Measurements from ENCODE around the gene SLC6A13.

DNA sequence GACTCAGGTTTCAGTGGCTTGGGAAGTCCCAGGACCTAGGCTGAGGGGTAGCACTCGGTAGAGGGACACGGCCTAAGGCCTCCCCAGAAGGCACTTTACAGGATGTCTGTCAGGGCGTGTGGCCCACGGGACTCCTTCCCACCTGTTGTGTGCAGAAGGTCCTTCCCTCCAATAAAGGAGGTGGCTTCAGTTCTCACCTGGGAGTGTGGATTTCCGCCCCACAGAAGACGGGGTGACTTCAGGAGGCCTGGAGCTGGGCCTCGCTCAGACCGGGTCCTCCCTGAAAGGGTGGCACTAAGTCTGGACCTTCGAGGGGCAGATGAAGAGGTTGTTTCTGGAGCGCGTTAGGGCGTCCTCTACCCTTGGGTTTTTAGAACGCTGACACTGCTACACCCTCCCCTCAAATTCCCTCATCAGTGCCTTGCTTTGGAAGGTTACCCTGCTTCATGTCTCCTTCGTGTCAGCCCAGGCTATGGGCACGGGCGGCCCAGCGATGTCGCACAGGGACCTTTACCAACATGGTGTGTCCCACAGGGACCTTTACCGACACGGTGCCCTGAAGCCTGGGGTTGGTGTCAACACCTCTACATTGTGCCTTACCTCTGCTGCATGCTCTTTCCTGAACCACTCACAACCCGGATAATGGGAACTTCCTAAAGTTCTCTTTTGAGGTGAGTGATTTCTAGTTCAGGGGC, 55.7 kb downstream of the SLC6A13 start:
- TF ChIP-seq, protein P1, sequence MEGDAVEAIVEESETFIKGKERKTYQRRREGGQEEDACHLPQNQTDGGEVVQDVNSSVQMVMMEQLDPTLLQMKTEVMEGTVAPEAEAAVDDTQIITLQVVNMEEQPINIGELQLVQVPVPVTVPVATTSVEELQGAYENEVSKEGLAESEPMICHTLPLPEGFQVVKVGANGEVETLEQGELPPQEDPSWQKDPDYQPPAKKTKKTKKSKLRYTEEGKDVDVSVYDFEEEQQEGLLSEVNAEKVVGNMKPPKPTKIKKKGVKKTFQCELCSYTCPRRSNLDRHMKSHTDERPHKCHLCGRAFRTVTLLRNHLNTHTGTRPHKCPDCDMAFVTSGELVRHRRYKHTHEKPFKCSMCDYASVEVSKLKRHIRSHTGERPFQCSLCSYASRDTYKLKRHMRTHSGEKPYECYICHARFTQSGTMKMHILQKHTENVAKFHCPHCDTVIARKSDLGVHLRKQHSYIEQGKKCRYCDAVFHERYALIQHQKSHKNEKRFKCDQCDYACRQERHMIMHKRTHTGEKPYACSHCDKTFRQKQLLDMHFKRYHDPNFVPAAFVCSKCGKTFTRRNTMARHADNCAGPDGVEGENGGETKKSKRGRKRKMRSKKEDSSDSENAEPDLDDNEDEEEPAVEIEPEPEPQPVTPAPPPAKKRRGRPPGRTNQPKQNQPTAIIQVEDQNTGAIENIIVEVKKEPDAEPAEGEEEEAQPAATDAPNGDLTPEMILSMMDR (IDR thresholded peaks at IDR 0.05), result no peak
- no peak for TF ChIP-seq POLR2AphosphoS5 (IDR thresholded peaks at IDR 0.05)
- no peak for TF ChIP-seq POLR2A (IDR thresholded peaks at IDR 0.05)
